GM12865 (cell line): Measurements from ENCODE around the gene SBSN.

Source experiments
- DNase-seq: peaks from one replicate; pipeline ENCODE4 v3.0.0; 2010; ENCODE audit warnings: low read depth
- H3K4me3 ChIP-seq: 2 replicates; pipeline ENCODE4 v1.5.1; 2011; ENCODE audit warnings: mild to moderate bottlenecking, low read depth, low read length, control low read depth
- TF ChIP-seq, protein P1 (sequence below): IDR thresholded peaks from 2 replicates; pipeline ENCODE4 v1.5.1; 2011; ENCODE audit warnings: low read length, control low read depth, low read depth, inconsistent platforms; ENCODE audit not compliant: insufficient read depth; ENCODE audit errors: missing control alignments

Gene SBSN

DNA sequence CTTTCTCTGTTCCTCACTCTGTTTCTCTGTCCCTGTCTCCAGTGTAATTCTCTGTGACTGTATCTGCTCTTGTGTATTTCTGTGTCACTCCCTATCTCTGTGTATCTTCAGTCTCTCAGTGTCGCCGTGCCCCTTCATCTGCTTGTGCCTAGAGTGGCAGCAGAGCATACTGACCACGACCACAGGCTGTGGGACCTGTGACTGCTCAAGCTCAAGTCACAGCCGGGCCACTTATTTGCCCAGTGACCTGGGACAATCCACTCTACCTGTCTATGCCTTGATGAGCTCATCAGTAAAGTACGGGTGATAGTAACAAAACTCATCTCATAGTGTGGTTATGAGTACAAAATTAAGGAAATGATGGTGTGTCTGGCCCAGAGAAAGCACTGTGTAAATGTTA lies 26.0 kb upstream of the SBSN start:
- DNase-seq, result no peak
- TF ChIP-seq, protein P1, sequence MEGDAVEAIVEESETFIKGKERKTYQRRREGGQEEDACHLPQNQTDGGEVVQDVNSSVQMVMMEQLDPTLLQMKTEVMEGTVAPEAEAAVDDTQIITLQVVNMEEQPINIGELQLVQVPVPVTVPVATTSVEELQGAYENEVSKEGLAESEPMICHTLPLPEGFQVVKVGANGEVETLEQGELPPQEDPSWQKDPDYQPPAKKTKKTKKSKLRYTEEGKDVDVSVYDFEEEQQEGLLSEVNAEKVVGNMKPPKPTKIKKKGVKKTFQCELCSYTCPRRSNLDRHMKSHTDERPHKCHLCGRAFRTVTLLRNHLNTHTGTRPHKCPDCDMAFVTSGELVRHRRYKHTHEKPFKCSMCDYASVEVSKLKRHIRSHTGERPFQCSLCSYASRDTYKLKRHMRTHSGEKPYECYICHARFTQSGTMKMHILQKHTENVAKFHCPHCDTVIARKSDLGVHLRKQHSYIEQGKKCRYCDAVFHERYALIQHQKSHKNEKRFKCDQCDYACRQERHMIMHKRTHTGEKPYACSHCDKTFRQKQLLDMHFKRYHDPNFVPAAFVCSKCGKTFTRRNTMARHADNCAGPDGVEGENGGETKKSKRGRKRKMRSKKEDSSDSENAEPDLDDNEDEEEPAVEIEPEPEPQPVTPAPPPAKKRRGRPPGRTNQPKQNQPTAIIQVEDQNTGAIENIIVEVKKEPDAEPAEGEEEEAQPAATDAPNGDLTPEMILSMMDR, result no peak
- H3K4me3 ChIP-seq, result no peak overlapping the region

DNA sequence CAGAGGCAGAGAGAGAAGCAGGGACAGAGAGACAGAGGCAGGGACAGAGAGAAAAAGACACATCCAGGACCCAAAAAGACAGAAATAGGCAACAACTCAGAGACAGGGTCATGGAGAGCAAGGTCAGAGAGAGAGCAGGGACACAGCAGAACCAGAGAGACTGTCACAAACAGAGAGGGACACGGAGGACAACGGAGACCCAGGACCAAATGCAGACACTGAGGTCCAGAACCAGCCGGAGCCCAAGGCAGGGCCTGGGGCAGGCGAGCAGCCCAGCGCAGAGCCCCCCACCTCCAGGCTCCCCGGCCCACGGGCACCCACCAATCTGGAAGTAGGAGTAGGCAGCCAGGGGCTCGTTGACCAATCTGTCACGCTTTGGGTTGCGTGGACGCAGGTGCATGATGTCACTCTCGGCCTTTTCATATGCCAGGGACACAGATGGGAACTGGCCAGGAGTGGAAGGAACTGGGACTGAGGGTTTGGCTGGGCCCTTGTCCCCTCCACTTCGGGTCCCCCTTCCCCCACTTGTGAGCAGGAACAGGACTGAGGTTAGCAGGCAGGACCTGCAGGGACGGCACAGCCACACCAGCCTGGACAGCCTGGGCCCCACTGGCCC lies 25.4 kb upstream of the SBSN start:
- TF ChIP-seq, protein P1, result no peak
- no peak for DNase-seq

DNA sequence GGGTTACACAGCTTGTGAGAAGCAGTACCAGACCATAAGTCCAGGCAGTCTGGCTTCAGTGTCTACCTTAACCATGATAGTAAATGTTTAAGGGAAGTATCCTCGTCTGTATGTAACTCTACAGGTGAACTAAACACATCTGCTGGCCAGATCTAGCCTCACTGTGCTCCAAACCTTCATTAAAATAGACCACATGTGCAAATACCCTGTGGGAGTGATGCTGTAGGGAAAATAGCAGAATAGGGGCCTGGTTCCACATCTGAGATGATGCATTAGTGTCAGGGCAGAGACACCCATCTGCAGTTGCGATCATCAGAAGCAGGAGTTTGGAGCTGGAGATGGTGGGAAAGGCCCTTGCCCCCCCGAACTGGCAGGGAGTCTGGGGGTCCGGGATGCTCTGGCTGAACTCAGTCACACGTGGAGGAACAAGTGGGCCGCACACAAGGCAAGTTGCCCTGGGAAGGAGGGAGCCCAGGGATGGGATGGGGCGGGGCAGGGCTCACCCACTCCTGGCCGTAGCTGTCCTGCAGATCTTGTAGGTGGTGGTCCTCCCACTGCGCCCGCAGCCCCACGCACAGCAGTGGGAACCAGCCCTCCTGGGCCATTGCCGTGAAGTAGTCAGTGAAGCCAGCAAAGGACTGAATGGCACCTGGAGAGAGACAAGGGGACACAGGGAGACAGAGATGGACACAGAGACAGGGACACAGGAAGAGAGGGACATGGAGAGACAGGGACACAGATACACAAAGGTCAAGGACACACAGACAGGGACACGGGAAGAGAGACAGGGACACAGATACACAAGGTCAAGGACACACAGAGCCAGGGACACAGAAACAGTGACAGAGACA lies 24.6 kb upstream of the SBSN start:
- DNase-seq, result no peak
- H3K4me3 ChIP-seq, result no peak overlapping the region
- TF ChIP-seq, protein P1, result no peak

More for the DNA sequence above, 25.4 kb upstream of the SBSN start:
- H3K4me3 ChIP-seq, result no peak overlapping the region

DNA sequence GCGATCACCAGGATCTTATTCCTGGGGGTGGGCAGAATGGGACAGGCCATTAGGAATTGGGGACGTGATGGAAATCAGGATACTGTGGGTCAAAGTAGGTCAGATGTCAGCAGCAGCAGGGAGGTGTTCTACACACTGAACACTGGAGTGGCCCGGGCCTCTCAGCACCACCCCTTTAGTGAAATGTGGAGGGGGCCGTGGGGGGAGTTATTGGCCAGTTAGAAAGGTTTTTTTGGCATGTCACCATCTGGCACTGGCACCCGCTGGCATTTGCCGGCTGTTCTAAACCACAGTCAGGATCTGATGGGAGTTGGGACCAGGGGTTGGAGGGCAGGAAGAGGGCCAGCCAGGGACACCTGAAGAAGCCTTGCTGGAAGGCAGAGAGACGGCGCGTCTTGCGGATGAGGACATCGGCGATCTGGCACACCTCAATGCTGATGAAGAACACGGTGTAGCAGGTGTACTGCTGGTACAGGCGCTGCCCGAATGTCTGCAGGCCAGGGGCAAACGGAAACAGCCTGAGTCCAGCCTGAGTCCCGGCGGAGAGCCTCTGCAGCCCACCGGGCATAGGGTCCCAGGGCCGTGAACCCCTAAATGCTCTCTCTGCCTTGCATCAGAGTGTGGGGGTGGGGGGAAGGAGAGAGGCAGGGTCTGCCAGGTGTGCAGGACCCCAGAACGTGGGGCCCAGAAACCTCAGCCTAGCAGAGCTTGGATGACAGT lies 23.1 kb upstream of the SBSN start:
- DNase-seq, result no peak
- TF ChIP-seq, protein P1, result no peak

DNA sequence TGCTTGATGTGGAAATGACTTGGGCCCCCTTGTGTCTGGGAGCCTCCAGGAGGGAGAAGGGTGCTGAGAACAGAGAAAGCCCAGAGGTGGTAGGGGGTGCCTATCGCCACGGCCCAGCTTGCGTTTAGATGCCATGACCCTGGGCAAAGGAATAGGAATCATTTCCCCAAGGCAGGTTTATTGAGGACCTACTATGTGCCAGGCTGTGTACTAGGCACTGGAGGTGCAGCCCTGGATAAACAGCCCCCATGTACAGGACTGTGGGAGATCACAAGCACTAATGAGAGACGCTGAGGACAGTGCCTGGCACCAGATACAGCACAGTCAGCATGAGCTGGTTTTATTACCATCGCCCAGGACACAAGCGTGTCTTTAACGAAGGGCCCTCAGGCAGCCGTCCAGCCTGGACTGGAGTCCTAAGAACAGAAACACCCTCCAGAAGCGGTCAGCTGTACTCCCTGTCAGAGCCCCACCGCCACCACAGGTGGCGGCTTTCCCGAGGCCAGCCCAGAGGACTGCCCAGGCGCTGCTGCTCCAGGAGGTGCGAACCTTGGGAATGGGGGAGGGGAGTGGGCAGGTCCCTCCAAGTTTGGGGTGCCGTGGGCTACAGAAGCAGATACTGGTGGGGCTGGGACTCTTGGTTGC lies 21.9 kb upstream of the SBSN start:
- TF ChIP-seq, protein P1, result no peak
- no peak overlapping the region for H3K4me3 ChIP-seq
- no peak for DNase-seq

More for the DNA sequence above, 23.1 kb upstream of the SBSN start:
- H3K4me3 ChIP-seq, result no peak overlapping the region

DNA sequence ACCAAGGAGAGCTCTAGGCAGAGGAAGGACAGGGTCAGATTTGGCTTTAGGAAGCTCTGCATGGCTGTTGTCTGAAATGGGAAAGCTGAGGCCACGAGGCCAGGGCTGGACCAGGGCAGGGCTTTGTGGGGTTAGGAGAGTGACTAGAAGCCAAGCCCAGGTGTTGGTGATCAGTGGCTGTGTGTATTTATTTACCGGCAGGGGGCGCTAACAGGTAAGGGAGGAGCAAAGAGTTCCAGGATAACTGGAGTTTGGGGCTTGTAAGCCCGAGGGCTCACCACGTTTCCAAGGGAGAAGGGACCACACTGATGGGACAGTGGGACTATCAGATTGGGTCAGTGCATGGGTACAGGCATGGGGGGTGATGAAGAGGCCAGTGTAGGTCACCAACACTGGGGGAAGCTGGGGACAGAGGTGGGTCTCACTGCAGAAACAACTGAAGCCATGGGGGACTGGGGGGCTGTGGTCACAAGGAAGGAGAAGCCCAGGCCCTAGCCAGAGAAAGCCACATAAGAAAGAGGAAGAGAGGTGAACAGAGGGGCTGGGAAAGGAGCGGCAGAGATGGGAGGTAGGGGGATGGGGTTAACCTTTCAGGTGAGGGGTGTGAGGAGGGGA lies 21.2 kb upstream of the SBSN start:
- no peak overlapping the region for H3K4me3 ChIP-seq
- TF ChIP-seq, protein P1, result peak; percentile 68
- peak; percentile 78 for DNase-seq
